ENCODE data around the gene GRIN2D. TPM values are rescaled to one million over a fixed set of nuclear protein-coding genes. Genes with fewer than 3 reads are reported as not detected.

The GRIN2D gene
- total RNA-seq, 1 donor from 2014 or later = 1.2 TPM

GRCh38 chr19:48443256-48443655 is 49.8 kb downstream of the GRIN2D start:
- DNase-seq = peak; percentile 36

More at GRCh38 chr19:48443256-48443655, 49.8 kb downstream of the GRIN2D start:
- Mint-ChIP-seq H3K27ac (no peak overlapping the region), H3K4me1 (peaks cover 35% of the 10 kb centered on the region), H3K4me3 (no peak overlapping the region), H3K27me3 (peaks cover 23% of the 10 kb centered on the region), H3K9me3 (no peaks in the 10 kb centered on the region), H3K36me3 (ENCODE audit: low read depth) (peaks cover 22% of the 10 kb centered on the region)
- TF ChIP-seq, protein P1, sequence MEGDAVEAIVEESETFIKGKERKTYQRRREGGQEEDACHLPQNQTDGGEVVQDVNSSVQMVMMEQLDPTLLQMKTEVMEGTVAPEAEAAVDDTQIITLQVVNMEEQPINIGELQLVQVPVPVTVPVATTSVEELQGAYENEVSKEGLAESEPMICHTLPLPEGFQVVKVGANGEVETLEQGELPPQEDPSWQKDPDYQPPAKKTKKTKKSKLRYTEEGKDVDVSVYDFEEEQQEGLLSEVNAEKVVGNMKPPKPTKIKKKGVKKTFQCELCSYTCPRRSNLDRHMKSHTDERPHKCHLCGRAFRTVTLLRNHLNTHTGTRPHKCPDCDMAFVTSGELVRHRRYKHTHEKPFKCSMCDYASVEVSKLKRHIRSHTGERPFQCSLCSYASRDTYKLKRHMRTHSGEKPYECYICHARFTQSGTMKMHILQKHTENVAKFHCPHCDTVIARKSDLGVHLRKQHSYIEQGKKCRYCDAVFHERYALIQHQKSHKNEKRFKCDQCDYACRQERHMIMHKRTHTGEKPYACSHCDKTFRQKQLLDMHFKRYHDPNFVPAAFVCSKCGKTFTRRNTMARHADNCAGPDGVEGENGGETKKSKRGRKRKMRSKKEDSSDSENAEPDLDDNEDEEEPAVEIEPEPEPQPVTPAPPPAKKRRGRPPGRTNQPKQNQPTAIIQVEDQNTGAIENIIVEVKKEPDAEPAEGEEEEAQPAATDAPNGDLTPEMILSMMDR (IDR thresholded peaks at IDR 0.05) = no peak
- CTCF ChIA-PET = interaction anchor here (0.9 to 1.1 kb wide), 2 partner anchors 52 to 92 kb away, joined by 3 read pairs; partner anchors contain the start of gene KDELR1
- ATAC-seq (ENCODE audit: low read depth) = no peak
- POLR2A ChIA-PET = interaction anchor here (0.6 to 1.3 kb wide), 2 partner anchors 11 to 52 kb away, joined by 4 to 5 read pairs; partner anchors contain the start of gene KDELR1
- intact Hi-C loops (cut with micrococcal nuclease) = no loop called here

Other genes with a start within 250 kb of the GRIN2D start
- gene LIG1, start 223.3 kb upstream of the GRIN2D start, total RNA-seq = 41.8 and 42.9 TPM in 2 replicates
- gene ZSWIM9, start 223.0 kb upstream of the GRIN2D start, total RNA-seq = 5.7 and 8.6 TPM in 2 replicates
- 103 and 109 TPM in 2 replicates for gene CARD8, start 137.8 kb upstream of the GRIN2D start, total RNA-seq
- 1.5 and 1.6 TPM in 2 replicates for gene ZNF114, start 123.6 kb upstream of the GRIN2D start, total RNA-seq
- gene EMP3, start 68.1 kb upstream of the GRIN2D start, total RNA-seq = 309 and 320 TPM in 2 replicates
- 10.2 and 10.5 TPM in 2 replicates for gene TMEM143, start 29.7 kb upstream of the GRIN2D start, total RNA-seq
- gene SYNGR4, start 29.3 kb upstream of the GRIN2D start, total RNA-seq = not detected in 2 replicates
- gene KDELR1, start 2.1 kb upstream of the GRIN2D start, total RNA-seq = 50.8 and 51.9 TPM in 2 replicates
- gene GRWD1, start 52.3 kb downstream of the GRIN2D start, total RNA-seq = 63.4 and 71.4 TPM in 2 replicates
- 1.7 and 2.2 TPM in 2 replicates for gene KCNJ14, start 61.9 kb downstream of the GRIN2D start, total RNA-seq
- gene CYTH2, start 75.7 kb downstream of the GRIN2D start, total RNA-seq = 35.6 and 40.5 TPM in 2 replicates
- gene LMTK3, start 118.2 kb downstream of the GRIN2D start, total RNA-seq = 0.60 and 0.66 TPM in 2 replicates
- not detected in 2 replicates for gene SULT2B1, start 158.5 kb downstream of the GRIN2D start, total RNA-seq
- not detected in 2 replicates for gene SPACA4, start 213.1 kb downstream of the GRIN2D start, total RNA-seq
- gene FAM83E, start 221.4 kb downstream of the GRIN2D start, total RNA-seq = 3.5 and 5.6 TPM in 2 replicates
- gene RPL18, start 225.5 kb downstream of the GRIN2D start, total RNA-seq = 2,427 and 2,762 TPM in 2 replicates
- 38.2 and 48.5 TPM in 2 replicates for gene SPHK2, start 225.8 kb downstream of the GRIN2D start, total RNA-seq
- 8.7 and 9.2 TPM in 2 replicates for gene DBP, start 243.7 kb downstream of the GRIN2D start, total RNA-seq

All from activated B cell treated with CpG ODN at 0.5 μM for 24 hours (primary cell).